Measurements from ENCODE around the gene FAM162A.

Gene FAM162A

DNA sequence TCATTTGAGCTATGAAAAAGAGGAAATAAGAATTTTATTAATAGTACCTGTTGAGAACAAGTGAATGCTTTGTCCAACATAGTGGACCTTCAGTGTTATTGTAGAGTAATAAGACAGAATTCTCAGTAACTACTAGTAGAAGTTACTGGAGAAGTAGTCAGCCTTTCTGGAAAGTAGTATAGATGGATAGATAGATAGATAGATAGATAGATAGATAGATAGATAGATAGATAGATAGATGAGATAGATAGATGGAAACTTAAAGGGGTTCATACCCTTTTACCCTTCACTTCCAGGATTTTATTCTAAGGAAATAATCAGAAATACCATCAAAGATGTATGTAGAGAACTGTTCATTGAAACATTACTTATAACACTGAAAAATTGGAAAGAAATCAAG is 5.2 kb downstream of the FAM162A start:
- DNase-seq (ENCODE audit: low read depth), result no peak

DNA sequence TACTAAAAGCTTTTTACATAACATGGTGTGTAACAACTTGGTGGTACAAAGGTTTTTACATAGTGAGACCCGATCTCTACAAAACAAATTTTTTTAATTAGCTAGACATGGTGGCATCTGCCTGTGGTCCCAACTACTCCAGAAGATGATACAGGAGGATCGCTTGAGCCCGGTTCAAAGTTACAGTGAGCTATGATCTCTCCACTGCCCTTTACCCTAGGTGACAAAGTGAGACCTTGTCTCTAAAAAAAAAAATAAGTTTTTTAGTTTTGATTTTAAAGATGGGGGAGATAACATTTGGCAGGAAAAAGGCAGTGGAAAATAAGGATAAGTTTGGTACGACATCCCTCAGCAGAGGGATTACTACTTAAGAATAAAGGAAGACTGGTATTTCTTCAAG is 5.9 kb downstream of the FAM162A start:
- no peak for DNase-seq (ENCODE audit: low read depth)

GRCh38 chr3:122390665-122391064 is 6.7 kb downstream of the FAM162A start:
- no peak for DNase-seq (ENCODE audit: low read depth)

DNA sequence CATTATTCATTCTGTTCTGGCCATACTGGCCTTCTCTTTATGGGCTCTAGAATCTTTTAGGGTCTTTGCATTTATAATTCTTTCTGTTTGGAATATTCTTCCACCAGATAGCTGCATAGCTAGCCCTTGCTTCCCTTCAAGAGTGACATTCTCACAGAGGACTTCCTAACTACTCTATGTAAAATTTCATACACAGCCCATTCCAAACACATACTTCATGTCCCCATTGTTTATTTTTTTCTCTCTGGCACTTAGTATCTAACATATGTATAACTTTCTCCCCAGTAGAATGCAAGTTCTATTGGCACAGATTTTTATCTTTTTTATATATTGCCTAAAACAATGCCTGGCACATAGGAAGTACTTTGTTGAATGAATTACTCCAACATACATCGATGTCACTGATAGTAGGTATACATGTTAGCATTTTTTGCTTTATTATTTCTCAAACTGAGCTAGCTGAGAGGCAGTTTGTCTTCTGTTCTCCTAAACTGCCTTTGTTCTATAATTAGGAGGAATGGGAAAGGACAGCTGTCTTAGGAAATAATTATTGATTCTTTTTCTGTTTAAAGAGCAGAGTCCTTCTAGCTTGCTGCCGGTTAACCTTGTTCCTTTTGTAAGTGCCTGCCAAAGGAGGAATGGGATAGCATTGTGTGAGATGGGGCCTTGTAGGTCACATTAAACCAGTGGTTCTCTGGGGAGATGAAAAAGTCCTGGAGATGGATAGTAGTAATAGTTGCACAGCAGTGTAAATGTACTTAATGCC is 7.9 kb downstream of the FAM162A start:
- DNase-seq (ENCODE audit: low read depth), result no peak

GRCh38 chr3:122392868-122393844 is 9.2 kb downstream of the FAM162A start:
- DNase-seq (ENCODE audit: low read depth), result no peak

- DNase-seq (ENCODE audit: low read depth), result no peak
Observed at GRCh38 chr3:122394173-122394572, 10.2 kb downstream of the FAM162A start.

GRCh38 chr3:122395582-122395981 is 11.6 kb downstream of the FAM162A start:
- no peak for DNase-seq (ENCODE audit: low read depth)

DNA sequence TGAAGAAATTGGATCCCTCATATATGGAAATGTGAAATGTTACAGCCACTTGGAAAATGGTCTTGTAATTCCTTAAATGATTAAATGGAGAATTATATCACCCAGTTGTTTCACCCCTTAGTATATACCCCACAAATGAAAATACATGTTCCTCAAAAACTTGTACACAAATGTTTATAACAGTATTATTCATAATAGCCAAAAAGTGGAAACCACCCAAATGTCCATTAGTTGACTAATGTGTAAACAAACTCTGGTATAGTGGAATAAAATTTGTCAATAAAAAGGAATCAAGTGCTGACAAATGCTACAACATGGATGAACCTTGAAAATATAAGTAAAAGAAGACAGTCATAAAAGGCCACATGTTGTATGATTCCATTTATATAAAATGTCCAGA is 12.5 kb downstream of the FAM162A start:
- DNase-seq (ENCODE audit: low read depth), result no peak

DNA sequence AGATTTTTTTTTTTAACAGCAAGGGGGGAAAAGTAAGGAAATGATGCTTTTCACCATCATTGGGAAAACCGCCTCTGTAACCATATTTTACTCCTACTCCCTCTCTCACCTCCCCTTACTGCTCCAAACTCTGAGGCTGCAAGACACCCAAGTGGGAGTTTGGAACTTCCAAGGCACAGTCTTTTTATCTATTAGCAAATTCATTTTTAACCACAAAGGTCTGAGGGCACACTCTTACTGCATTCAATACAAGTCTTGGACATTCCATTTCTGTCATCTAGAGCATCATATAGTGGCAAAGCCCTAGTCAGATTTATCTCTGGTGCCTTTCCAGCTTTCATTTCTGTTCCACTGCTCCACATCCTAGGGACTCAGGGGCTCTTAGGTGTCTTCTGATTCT is 13.2 kb downstream of the FAM162A start:
- no peak for DNase-seq (ENCODE audit: low read depth)

DNA sequence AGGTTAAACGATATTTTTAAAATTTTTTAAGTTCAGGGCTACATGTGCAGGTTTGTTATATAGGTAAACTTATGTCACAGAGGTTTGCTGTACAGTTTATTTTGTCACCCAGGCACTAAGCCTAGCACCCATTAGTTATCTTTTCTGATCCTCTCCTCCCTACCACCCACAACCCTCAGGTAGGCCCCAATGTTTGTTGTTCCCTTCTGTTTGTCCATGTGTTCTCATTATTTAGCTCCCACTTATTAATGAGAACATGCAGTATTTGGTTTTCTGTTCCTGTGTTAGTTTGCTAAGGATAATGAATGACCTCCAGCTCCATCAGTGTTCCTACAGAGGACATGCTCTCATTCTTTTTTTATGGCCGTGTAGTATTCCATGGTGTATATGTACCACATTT is 14.9 kb downstream of the FAM162A start:
- DNase-seq (ENCODE audit: low read depth), result no peak

GRCh38 chr3:122403489-122403888 is 19.5 kb downstream of the FAM162A start:
- DNase-seq (ENCODE audit: low read depth), result no peak

GRCh38 chr3:122405015-122405414 is 21.0 kb downstream of the FAM162A start:
- no peak for DNase-seq (ENCODE audit: low read depth)

DNA sequence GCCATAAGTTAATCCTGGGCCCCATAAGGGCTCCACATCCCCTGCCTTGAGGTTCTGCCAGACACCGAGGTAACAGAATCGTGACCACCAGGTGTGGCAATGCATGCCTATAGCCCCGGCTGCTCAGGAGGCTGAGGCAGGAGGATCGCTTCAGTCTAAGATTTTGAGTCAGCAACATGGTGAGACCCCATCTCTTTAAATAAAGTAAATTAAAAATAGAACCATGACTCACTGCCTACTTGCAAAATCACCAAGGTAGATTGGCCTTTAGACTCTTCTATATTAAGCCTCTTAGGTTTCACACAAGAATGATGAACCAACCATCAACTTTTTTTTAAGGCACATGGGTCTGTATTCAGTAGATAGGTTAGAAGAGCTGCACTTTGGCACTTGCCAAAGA is 22.2 kb downstream of the FAM162A start:
- no peak for DNase-seq (ENCODE audit: low read depth)

DNA sequence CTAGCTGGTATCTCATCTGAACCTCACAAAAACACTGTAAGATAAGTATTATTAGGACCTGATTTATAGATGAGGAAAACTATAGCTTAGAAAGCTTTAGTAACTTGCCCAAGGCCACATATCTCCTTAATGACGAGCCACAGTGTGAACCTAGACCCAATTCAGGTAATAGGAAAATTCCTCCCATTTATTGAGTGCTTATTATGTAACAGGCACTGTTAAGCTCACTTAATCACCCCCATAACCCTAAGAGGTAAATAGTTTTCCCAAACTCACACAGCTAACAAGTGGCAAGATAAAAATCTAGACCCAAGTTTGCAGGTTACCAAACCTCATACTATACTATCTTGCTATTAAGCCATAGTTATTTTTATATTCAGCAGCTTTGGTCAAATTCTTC is 24.0 kb downstream of the FAM162A start:
- no peak for DNase-seq (ENCODE audit: low read depth)

DNA sequence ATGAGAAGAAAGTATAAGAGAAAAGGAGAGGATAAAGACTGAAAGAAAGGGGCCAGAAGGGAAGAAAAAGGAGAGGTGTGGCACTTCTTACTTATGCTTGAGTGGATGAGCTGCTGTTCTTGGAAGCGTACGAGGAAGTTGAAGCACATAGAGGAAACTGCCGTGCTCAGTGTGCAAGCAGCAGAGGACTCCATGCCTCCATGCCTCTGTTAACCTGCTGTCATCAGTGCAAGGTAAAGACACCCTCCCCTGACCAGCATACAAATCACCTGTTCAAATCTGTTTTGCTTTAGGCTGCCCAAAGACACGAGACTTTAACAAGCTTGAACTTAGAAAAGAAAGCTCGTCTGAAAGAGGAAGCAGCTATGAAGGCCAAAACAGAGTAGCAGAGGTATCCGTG is 25.5 kb downstream of the FAM162A start:
- DNase-seq (ENCODE audit: low read depth), result no peak

DNA sequence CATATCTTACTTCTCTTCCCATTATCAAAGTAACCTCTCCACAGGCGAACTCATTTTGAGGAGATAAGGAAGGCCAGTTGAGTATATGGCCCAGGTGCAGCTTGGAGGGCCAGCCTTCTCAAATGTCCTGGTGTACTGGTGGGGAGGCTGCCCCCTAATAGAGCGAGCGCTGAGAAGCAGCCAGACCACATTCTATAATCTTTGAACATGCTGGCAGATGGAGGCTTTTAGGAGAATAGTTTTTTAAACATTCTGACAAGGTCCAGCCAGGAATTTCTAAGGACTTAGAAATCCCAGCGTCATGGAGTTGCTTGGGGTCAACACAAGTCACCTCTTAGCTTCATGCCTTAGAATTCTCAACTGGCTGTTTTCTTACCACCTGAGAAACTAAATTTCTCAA is 26.1 kb downstream of the FAM162A start:
- DNase-seq (ENCODE audit: low read depth), result no peak

- DNase-seq (ENCODE audit: low read depth), result no peak
Observed at GRCh38 chr3:122410639-122411038, 26.7 kb downstream of the FAM162A start.

DNA sequence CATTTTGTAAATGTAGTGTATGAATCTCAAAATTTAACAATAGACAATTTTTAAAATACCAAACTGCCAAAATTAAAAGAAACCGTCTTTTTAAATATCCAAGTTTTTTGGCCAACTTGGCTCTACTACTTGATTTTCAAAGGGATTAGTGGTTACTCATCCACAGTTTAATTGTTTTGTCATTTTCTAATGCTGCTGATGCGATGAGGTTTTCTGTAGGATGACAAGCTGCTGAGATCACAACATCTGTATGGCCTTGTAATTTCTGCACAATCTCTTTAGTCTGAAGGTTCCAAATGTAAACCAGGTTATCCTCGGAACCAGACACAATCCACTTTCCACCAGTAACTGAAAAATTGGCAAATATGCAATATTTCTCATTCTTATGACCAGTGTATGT is 30.4 kb downstream of the FAM162A start:
- DNase-seq (ENCODE audit: low read depth), result no peak

DNA sequence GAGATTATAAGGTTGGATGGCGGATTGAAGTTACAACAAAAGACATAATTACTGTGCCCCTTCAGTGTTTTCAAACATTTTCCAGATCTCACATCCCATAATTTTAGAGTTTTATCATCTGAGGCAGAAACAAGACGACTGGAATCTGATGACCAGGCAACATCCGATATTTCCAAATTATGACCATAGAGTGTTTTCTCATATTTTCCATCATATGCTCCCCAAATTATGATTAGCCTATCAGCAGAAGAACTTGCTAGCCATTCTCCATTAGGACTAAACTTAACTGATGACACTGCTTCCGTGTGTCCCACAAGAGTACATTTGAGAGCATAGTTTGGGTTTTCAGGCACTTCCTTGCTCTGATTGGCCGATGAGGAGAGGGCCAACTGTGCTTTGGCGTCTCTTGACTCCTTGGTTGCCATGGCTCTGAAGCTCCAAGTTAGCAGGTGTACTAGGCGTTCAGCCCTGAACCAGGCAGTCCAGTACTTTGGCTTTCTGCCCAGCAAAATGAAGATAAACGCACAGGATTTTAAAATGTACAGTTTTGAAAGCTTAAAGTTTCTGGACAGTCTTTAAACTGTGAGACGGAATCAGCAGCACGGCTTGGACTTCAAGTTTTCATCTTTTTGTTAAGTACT is 31.2 kb downstream of the FAM162A start:
- no peak for DNase-seq (ENCODE audit: low read depth)

GRCh38 chr3:122415762-122416654 is 32.0 kb downstream of the FAM162A start, which contains the start of gene WDR5B:
Gene WDR5B (minus strand): TSS chr3:122416062. CDS start chr3:122415528, 534 bp downstream.
- peak; percentile 97 for DNase-seq (ENCODE audit: low read depth)

DNA sequence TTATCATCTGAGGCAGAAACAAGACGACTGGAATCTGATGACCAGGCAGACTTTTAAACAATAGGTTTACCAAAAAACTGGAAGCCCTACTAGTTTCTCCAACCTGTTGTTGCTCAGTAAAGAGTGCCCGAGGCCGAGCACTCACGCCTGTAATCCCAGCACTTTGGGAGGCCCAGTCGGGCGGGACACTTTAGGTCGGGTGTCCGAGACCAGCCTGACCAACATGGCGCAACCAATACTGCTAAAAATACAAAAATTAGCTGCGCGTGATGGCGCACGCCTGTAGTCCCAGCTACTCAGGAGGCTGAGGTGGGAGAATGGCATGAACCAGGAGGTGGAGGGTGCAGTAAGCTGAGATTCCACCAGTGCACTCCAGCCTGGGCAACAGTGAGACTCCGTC is 33.0 kb downstream of the FAM162A start:
- DNase-seq (ENCODE audit: low read depth), result no peak

DNA sequence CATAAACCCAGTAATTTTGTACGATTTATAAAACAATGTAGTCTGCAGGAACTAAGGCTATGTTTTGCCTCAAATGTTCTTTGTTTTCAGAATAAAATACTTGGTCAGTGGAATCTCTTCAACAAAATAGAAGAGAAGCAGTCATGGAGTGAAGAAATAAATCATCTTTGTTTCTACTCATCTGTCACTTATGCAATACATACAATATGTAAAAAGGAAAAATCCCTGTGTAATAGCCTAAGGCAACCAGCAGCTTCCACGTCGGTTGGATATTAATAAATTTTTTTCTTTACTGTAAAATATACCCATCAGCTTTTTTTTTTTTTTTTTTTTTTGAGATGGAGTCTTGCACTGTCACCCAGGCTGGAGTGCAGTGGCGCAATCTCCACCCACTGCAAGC is 37.1 kb downstream of the FAM162A start:
- DNase-seq (ENCODE audit: low read depth), result no peak
